GM23338 (cell line): ENCODE measurements around the gene KRTAP10-10. TPM values are rescaled to one million over a fixed set of nuclear protein-coding genes. Genes with fewer than 3 reads are reported as not detected.

Experiments
- ATAC-seq: fragments of 200-7000 bp; cut with Tn5 transposase; 3 replicates; pipeline ENCODE4 v1.9.1; 2020
- DNase-seq: peaks from one replicate; pipeline ENCODE4 v3.0.0-alpha.2; 2015; ENCODE audit warnings: low spot score
- H2AFZ ChIP-seq: fragments of 200-600 bp; sonication (generic); 2 replicates; pipeline ENCODE4 v1.8.0; 2016; ENCODE audit warnings: antibody characterized with exemption, mild to moderate bottlenecking, moderate library complexity
- H3F3A ChIP-seq: fragments of 200-600 bp; sonication (generic); replicated peaks from 2 replicates; pipeline ENCODE4 v1.8.0; 2017; ENCODE audit warnings: antibody characterized with exemption, mixed run types, low read depth
- H3K27ac ChIP-seq: fragments of 200-600 bp; sonication (generic); 2 replicates; pipeline ENCODE4 v1.6.1; 2016; ENCODE audit warnings: low read depth
- H3K27me3 ChIP-seq: fragments of 200-600 bp; sonication (generic); 2 replicates; pipeline ENCODE4 v1.8.0; 2016; ENCODE audit warnings: mild to moderate bottlenecking, mixed run types, moderate library complexity; ENCODE audit not compliant: insufficient read depth
- H3K36me3 ChIP-seq: fragments of 200-600 bp; sonication (generic); 2 replicates; pipeline ENCODE4 v1.8.0; 2016; ENCODE audit warnings: mild to moderate bottlenecking; ENCODE audit not compliant: insufficient read depth
- H3K4me1 ChIP-seq: fragments of 200-600 bp; sonication (generic); 2 replicates; pipeline ENCODE4 v1.8.0; 2016; ENCODE audit warnings: mild to moderate bottlenecking, moderate library complexity; ENCODE audit not compliant: insufficient read depth
- H3K4me2 ChIP-seq: fragments of 200-600 bp; sonication (generic); 2 replicates; pipeline ENCODE4 v1.7.1; 2017; ENCODE audit warnings: mixed run types
- H3K4me3 ChIP-seq: fragments of 200-600 bp; sonication (generic); 2 replicates; pipeline ENCODE4 v1.6.1; 2016; ENCODE audit warnings: mixed run types
- H3K79me2 ChIP-seq: fragments of 200-600 bp; sonication (generic); replicated peaks from 2 replicates; pipeline ENCODE4 v1.8.0; 2017; ENCODE audit warnings: mild to moderate bottlenecking; ENCODE audit not compliant: insufficient read depth
- H3K9me2 ChIP-seq: fragments of 200-600 bp; sonication (generic); 2 replicates; pipeline ENCODE4 v1.8.0; 2017; ENCODE audit not compliant: insufficient read depth
- H4K20me1 ChIP-seq: fragments of 200-600 bp; sonication (generic); replicated peaks from 2 replicates; pipeline ENCODE4 v1.8.0; 2017; ENCODE audit warnings: mild to moderate bottlenecking; ENCODE audit not compliant: insufficient read depth
- H3K27ac Mint-ChIP-seq: 2 replicates; pipeline ENCODE4 v1.8.0; 2020; ENCODE audit warnings: inconsistent platforms, mild to moderate bottlenecking, moderate library complexity, mixed read lengths
- H3K27me3 Mint-ChIP-seq: 3 replicates; pipeline ENCODE4 v1.8.0; 2022; ENCODE audit warnings: low read depth, mild to moderate bottlenecking, moderate library complexity, mixed read lengths, inconsistent platforms; ENCODE audit not compliant: insufficient read depth, poor library complexity
- H3K36me3 Mint-ChIP-seq: 3 replicates; pipeline ENCODE4 v1.8.0; 2021; ENCODE audit warnings: low read depth, mild to moderate bottlenecking, inconsistent platforms, moderate library complexity, mixed read lengths
- H3K4me1 Mint-ChIP-seq: 3 replicates; pipeline ENCODE4 v1.8.0; 2020; ENCODE audit warnings: mild to moderate bottlenecking, inconsistent platforms, mixed read lengths
- H3K4me3 Mint-ChIP-seq: 3 replicates; pipeline ENCODE4 v1.8.0; 2021; ENCODE audit warnings: moderate library complexity, mild to moderate bottlenecking, inconsistent platforms, mixed read lengths
- H3K9me3 Mint-ChIP-seq: 3 replicates; pipeline ENCODE4 v1.8.0; 2020; ENCODE audit warnings: moderate library complexity, mild to moderate bottlenecking, inconsistent platforms, mixed read lengths
- CREB1 ChIP-seq: fragments of 250-450 bp; sonication (Bioruptor Pico); IDR thresholded peaks from 2 replicates; pipeline ENCODE4 v1.5.0; 2020; ENCODE audit warnings: low read depth, mild to moderate bottlenecking, moderate library complexity
- EZH2 ChIP-seq: fragments of 200-600 bp; sonication (generic); IDR thresholded peaks from one replicate; pipeline ENCODE4 v1.8.0; 2017; ENCODE audit warnings: antibody characterized with exemption, mild to moderate bottlenecking, low read depth; ENCODE audit not compliant: unreplicated experiment
- EZH2phosphoT487 ChIP-seq: fragments of 200-600 bp; sonication (generic); IDR thresholded peaks from one replicate; pipeline ENCODE4 v1.8.1; 2018; ENCODE audit warnings: antibody characterized with exemption; ENCODE audit not compliant: unreplicated experiment
- JUNB ChIP-seq: IDR thresholded peaks from one replicate; pipeline ENCODE4 v1.6.1; 2016; ENCODE audit warnings: antibody characterized with exemption; ENCODE audit not compliant: unreplicated experiment
- NANOG ChIP-seq: IDR thresholded peaks from 2 replicates; pipeline ENCODE4 v1.6.1; 2016; ENCODE audit warnings: antibody characterized with exemption, borderline replicate concordance
- POLR2AphosphoS5 ChIP-seq: IDR thresholded peaks from 2 replicates; pipeline ENCODE4 v1.6.1; 2016; ENCODE audit warnings: antibody characterized with exemption, low read depth
- STAT1 ChIP-seq: IDR thresholded peaks from one replicate; pipeline ENCODE4 v1.6.1; 2016; ENCODE audit warnings: antibody characterized with exemption; ENCODE audit not compliant: unreplicated experiment
- ZNF331 ChIP-seq: fragments of 250-450 bp; sonication (Bioruptor Pico); IDR thresholded peaks from 2 replicates; pipeline ENCODE4 v1.5.0; 2020; ENCODE audit warnings: low read depth, mild to moderate bottlenecking, moderate library complexity
- polyA plus RNA-seq: library from polyadenylated mRNA; unstranded; fragments of >200 nt; fragmentation: Nextera tagmentation; extraction: Ambion mirVana; gene quantifications from 2 replicates; pipeline ENCODE4 v1.2.1, GENCODE V29; 2016
- total RNA-seq: library from RNA; depleted of rRNA; stranded (reverse); fragments of >200 nt; shearing (Covaris generic); gene quantifications from 2 replicates; pipeline ENCODE4 v1.2.3, GENCODE V29; 2014
- TF ChIP-seq, protein P1 (sequence below), 2 experiments: fragments of 200-600 bp in 1 of 2; sonication (generic) in 1 of 2; conservative IDR thresholded peaks; 2 replicates each; pipeline versions ENCODE4 v1.5.1 to v1.6.1; 2016 to 2017; ENCODE audit warnings: antibody characterized with exemption in 2 of 2, low read depth in 2 of 2, mild to moderate bottlenecking in 2 of 2, moderate library complexity in 1 of 2
- TF ChIP-seq, protein P2 (sequence below): IDR thresholded peaks from 2 replicates; pipeline ENCODE4 v1.6.1; 2016; ENCODE audit warnings: antibody characterized with exemption
- TF ChIP-seq, protein P3 (sequence below): IDR thresholded peaks from one replicate; pipeline ENCODE4 v1.6.1; 2018; ENCODE audit warnings: antibody characterized with exemption; ENCODE audit not compliant: unreplicated experiment

The KRTAP10-10 gene
- total and polyA plus RNA-seq, 2 experiments from 2014 or later, result not detected

DNA sequence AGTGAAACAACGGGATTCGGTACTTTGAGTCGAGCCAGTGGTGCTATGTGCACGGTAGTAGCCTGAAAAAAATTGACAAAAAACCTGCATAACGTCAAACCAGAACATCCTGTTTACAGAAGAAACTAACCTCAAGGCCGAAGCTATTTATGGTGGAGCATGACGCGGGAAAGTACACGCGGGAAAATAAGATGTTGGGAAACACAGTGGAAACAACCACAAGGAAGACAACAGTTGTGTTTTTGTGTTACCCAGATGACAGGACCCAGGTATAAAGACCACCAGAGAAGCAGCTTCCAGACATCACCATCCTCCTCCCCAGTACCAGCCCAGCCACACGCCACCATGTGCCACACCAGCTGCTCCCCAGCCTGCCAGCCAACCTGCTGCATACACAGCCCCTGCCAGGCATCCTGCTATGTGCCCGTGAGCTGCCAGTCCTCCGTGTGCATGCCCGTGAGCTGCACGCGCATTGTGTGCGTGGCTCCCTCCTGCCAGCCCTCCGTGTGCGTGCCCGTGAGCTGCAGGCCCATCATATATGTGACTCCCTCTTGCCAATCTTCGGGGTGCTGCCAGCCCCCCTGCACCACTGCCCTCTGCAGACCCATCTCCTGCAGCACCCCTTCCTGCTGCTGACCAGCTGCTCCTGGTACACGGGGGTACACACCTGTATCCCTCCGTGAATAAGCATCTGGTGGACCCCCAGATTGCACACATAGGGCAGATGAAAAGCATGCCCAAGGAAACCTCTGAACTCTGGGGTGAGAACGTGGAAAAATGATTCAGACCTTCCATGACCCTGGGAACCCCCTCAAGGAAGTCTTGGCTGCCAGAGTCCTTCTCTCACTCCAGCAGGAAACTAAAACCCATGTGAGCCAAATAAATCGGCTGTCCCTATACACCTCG is 20.7 kb downstream of the KRTAP10-10 start, which contains the start of gene KRTAP12-3 (continued):
- TF ChIP-seq, protein P1, sequence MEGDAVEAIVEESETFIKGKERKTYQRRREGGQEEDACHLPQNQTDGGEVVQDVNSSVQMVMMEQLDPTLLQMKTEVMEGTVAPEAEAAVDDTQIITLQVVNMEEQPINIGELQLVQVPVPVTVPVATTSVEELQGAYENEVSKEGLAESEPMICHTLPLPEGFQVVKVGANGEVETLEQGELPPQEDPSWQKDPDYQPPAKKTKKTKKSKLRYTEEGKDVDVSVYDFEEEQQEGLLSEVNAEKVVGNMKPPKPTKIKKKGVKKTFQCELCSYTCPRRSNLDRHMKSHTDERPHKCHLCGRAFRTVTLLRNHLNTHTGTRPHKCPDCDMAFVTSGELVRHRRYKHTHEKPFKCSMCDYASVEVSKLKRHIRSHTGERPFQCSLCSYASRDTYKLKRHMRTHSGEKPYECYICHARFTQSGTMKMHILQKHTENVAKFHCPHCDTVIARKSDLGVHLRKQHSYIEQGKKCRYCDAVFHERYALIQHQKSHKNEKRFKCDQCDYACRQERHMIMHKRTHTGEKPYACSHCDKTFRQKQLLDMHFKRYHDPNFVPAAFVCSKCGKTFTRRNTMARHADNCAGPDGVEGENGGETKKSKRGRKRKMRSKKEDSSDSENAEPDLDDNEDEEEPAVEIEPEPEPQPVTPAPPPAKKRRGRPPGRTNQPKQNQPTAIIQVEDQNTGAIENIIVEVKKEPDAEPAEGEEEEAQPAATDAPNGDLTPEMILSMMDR (conservative IDR thresholded peaks at IDR 0.05; ENCODE audit: low read depth in 2 of 2), result no peak
- no peak for TF ChIP-seq ZNF331
- TF ChIP-seq EZH2phosphoT487, result no peak
- no peak for TF ChIP-seq JUNB
- TF ChIP-seq STAT1, result no peak

DNA sequence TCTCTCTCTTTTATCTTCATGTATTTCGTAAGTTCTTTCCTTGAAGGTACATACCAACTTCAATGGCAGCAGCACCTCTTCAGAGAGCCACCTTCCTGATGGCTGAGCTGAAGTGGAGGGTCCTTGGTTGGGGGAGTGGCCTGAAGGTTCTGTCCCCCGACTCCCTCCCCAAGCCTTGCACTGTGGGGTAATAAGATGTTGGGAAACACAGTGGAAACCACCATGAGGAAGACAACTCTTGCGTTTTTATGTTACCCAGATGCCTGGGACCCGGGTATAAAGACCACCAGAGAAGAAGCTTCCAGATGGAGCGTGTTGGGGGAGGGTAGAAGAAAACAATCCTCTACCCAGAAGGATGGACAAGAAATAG is 21.4 kb downstream of the KRTAP10-10 start:
- peaks cover 30% of the 10 kb centered on the region for H3K4me1 Mint-ChIP-seq
- peaks cover 18% of the 10 kb centered on the region for H3K9me3 Mint-ChIP-seq
- H3F3A ChIP-seq, result 0 out of 2 replicates have a peak, but pooled peaks cover 3% of the 10 kb centered on the region
- peaks cover 31% of the 10 kb centered on the region for H3K4me1 ChIP-seq
- no peaks in the 10 kb centered on the region for H3K27me3 ChIP-seq
- peaks cover 8% of the 10 kb centered on the region for H3K27me3 Mint-ChIP-seq
- H3K4me2 ChIP-seq, result 0 out of 2 replicates have a peak overlapping the region, but pooled peaks have one; percentile 47
- H3K4me3 Mint-ChIP-seq, result no peak overlapping the region
- DNase-seq (no peak), ATAC-seq (no peak)
- no peak overlapping the region for H3K4me3 ChIP-seq
- H3K36me3 ChIP-seq, result no peaks in the 10 kb centered on the region
- H3K27ac ChIP-seq, result no peak overlapping the region
- no peaks in the 10 kb centered on the region for H3K79me2 ChIP-seq
- peaks cover 9% of the 10 kb centered on the region; the same call in 2 of the 3 replicates for H3K36me3 Mint-ChIP-seq
- peak overlapping the region; percentile 86 for H2AFZ ChIP-seq
- no peaks in the 10 kb centered on the region for H3K9me2 ChIP-seq
- H4K20me1 ChIP-seq, result no peaks in the 10 kb centered on the region
- H3K27ac Mint-ChIP-seq, result no peak overlapping the region
- TF ChIP-seq CREB1 (CRISPR knock-in tag), result no peak
- TF ChIP-seq, protein P1 (conservative IDR thresholded peaks at IDR 0.05; ENCODE audit: low read depth in 2 of 2), result no peak
- TF ChIP-seq ZNF331, result no peak
- TF ChIP-seq EZH2, result no peak
- TF ChIP-seq, protein P2, sequence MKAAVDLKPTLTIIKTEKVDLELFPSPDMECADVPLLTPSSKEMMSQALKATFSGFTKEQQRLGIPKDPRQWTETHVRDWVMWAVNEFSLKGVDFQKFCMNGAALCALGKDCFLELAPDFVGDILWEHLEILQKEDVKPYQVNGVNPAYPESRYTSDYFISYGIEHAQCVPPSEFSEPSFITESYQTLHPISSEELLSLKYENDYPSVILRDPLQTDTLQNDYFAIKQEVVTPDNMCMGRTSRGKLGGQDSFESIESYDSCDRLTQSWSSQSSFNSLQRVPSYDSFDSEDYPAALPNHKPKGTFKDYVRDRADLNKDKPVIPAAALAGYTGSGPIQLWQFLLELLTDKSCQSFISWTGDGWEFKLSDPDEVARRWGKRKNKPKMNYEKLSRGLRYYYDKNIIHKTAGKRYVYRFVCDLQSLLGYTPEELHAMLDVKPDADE, result no peak
- no peak for TF ChIP-seq POLR2AphosphoS5
- TF ChIP-seq, protein P3, sequence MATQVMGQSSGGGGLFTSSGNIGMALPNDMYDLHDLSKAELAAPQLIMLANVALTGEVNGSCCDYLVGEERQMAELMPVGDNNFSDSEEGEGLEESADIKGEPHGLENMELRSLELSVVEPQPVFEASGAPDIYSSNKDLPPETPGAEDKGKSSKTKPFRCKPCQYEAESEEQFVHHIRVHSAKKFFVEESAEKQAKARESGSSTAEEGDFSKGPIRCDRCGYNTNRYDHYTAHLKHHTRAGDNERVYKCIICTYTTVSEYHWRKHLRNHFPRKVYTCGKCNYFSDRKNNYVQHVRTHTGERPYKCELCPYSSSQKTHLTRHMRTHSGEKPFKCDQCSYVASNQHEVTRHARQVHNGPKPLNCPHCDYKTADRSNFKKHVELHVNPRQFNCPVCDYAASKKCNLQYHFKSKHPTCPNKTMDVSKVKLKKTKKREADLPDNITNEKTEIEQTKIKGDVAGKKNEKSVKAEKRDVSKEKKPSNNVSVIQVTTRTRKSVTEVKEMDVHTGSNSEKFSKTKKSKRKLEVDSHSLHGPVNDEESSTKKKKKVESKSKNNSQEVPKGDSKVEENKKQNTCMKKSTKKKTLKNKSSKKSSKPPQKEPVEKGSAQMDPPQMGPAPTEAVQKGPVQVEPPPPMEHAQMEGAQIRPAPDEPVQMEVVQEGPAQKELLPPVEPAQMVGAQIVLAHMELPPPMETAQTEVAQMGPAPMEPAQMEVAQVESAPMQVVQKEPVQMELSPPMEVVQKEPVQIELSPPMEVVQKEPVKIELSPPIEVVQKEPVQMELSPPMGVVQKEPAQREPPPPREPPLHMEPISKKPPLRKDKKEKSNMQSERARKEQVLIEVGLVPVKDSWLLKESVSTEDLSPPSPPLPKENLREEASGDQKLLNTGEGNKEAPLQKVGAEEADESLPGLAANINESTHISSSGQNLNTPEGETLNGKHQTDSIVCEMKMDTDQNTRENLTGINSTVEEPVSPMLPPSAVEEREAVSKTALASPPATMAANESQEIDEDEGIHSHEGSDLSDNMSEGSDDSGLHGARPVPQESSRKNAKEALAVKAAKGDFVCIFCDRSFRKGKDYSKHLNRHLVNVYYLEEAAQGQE, result no peak
- TF ChIP-seq NANOG, result no peak
